Measurements from ENCODE around the gene EYS.

DNA sequence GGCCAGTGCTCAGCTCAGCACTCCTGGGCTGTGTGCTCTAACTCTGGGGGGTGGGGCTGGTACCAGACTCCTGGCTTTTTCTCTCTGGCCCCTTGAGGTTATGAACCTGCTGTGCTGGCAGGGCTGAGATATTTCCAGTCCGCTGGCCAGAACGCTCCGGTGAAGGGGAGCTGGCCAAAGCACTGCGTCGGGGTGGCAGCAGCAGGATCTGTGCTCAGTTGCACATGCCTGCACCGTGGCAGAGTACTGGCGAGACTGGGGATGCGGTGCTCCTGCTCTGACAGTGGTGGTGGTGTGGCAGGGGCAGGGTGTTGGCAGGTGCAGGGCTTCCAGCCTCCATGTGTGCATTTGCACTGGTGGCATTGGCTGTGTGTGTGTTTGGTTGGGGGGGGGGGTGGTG lies 1697.0 kb downstream of the EYS start:
- TF ChIP-seq, protein P1, sequence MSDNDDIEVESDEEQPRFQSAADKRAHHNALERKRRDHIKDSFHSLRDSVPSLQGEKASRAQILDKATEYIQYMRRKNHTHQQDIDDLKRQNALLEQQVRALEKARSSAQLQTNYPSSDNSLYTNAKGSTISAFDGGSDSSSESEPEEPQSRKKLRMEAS (IDR thresholded peaks at IDR 0.05; ENCODE audit: low read depth, low read length), result no peak
- TF ChIP-seq CTCF (IDR thresholded peaks at IDR 0.05; ENCODE audit: low read depth, low read length) (no peak), POLR2A (IDR thresholded peaks at IDR 0.05; ENCODE audit: extremely low read depth, insufficient read length) (no peak), MYC (IDR thresholded peaks at IDR 0.05; ENCODE audit: low read depth, low read length) (no peak)
